Fibroblast of peridontal ligament (primary cell): Measurements from ENCODE around the gene ITGA3.

Experiments used
- DNase-seq: peaks from one replicate; pipeline ENCODE4 v3.0.0-alpha.2; 2010; ENCODE audit errors: extremely low read depth

The ITGA3 gene

DNA sequence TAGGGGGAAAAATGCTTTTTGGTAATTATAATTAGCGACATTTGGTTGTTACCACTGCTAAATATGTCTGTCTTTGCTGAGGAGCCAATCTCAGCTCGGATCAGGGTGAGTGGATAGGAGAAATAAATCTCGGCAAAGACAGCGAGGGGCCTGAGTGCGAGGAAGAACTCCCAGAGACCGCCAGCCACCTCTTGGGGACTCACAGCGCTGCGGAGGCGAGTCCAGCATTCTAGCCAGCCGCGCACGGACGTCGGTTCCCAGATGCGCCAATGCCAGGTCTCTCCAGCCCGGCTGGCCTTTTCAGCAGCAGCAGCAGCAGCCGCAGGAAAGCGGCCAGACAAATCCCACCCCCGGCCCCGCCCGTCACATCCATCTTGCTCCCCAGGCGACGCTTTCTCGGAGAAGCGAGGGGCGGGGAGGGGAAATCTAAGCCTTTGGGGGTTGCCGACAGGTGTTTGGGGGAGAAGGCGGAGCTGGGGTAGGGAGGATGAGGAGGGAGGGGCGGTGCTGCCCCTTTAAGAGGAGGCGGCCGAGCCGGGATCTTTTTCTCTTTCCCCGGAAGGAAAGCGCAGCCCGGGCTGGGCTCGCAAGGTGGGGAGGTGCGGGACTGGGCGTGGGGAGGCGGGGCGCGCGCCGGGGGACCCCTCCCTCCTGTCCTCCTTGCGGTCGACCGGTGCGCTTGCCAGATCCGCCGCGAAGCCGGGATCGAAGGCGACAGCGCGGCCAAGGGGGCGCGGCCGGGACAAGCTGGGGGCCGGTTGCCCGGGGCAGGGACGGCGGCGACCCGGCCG lies at the start of gene ITGA3:
TSS of gene ITGA3 (plus strand) at position 685 of the 791 bp plus-strand sequence. CDS start 330 bp downstream, outside the sequence.
- DNase-seq: peak; percentile 69

GRCh38 chr17:50009282-50009681 lies 46.6 kb upstream of the ITGA3 start:
- no peak for DNase-seq

DNA sequence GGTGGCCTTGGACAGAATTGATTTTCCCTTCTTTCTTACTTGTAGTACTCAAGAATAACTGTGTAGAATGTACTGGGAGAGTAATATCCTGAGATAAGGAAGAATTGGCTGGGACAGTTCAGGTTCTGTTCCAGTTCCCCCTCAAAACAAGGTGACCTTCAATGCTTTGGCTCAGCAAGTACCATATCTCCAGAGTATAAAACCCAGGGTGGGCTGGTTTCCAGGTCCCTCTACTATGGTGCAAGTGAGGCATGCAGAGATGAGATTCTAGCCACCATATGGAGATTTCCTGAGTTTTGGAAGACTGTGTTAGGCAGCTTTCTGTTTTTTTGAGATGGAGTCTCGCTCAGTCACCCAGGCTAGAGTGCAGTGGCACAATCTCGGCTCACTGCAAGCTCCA lies 42.8 kb upstream of the ITGA3 start:
- DNase-seq: no peak

GRCh38 chr17:50014471-50015088 lies 41.3 kb upstream of the ITGA3 start:
- DNase-seq: no peak

DNA sequence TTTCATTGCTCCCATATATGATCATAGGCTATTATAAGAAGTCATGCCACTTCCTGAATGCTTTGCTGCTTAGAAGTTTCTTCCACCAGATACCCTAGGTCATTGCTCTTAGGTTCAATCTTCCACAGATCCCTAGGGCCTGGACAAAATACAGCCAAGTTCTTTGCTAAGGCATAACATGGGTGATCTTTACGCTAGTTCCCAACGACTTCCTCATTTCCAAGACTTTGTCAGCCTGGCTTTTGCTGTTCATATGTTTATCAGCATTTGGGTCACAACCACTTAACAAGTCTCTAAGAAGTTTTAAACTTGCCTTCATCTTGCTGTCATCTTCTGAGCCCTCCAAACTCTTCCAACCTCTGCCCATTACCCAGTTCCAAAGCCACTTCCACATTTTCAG lies 40.8 kb upstream of the ITGA3 start:
- no peak for DNase-seq

DNA sequence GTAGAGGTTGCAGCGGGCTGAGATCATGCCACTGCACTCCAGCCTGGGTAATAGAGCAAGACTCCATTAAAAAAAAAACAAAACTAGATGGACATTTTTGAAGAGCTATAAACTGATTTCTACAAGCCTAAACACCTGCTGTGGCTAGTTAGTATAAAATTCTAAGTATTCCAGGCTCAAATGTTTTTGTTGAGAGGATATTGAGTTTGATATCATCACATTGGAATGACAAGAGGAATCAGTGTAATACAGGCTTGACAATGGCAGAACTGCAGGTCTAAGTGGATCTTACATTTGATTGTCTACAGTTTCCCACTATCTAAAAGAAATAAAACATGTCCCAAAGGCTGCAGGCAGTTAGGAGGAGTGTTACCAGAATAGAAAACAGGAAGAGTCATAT lies 37.0 kb upstream of the ITGA3 start:
- DNase-seq: no peak

- DNase-seq: no peak
These were observed 34.9 kb upstream of the ITGA3 start for GRCh38 chr17:50020841-50021599.

- no peak for DNase-seq
These were observed 34.1 kb upstream of the ITGA3 start for GRCh38 chr17:50021681-50022370.

DNA sequence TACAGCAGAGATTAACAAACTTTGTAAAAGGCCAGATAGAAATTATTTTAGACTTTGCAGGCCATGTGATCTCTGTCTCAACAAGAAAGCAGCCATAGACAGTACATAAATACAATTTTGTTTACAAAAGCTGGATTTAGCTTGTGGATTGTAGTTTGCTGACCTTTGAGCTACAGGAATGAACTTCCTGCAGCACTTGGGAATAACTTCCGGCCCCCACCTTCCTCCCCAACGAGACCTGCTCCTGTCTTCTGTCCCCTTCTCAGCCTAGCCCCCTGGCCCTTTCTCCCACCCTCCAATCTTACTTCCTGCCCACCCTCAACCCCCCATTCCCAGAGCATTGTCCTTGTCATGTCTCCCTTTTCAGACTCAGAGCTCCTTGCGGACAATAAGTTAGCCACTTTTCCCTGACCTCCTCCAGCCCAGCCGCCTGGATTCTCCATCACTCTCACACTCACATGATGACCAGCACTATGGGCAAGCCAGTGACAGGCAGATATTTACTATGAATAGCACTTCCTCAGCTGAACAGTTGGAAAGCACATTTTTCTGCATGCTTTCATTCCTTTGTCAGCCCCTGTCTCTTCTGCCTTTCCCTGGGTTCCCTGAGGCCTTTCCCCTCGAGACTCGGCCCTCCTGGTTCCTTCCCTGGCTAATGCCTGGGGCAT lies 33.3 kb upstream of the ITGA3 start:
- DNase-seq: no peak

DNA sequence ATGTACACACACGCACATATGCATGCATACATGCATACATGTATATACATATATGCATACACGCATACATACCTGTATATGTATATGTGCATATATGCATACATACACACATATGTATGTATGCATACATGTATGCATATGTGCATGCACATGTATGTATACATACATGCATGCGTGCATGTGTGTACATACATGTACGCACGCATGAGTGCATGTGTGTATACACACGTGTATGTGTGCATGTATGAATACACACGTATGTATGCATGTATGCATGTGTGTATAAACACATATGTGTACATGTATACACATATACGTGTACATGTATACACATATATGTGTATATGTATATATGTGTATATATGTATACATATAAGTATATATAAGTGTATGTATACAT lies 32.4 kb upstream of the ITGA3 start:
- DNase-seq: no peak

- no peak for DNase-seq
These were observed 31.1 kb upstream of the ITGA3 start for GRCh38 chr17:50024808-50025207.

DNA sequence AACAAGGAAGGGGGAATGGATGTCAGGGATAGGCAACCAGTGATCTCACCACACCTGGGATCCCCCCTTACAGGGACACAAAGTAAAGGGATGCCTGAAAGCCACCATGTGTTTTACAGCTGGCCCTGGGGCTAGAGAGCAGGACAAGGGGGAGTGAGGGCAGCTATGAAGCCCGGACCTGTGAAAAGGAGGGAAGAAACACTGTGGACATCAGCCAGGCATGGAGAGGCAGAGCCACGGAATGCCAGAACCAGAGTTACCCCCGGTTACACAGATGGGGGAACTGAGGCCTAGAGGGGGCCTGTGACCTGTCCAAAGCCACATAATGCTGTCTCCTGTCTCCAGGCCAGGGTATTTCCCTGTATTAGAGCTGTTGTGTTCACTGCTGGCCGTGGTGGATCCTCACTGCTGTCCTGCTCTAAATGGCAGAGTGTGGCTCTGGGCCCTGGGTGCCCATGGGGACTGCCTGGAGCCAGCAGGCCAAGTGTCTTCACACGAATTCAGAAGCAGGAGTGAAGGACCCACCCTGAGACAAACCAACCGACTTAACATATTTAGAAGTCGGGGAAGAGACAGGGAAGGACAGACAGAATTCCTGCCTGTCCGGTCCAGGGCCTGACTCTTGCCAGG lies 29.7 kb upstream of the ITGA3 start:
- no peak for DNase-seq

- peak; percentile 84 for DNase-seq
These were observed 29.1 kb upstream of the ITGA3 start for GRCh38 chr17:50026837-50027171.

- DNase-seq: peak; percentile 79
These were observed 28.6 kb upstream of the ITGA3 start for GRCh38 chr17:50027172-50027880.

GRCh38 chr17:50027881-50028735 lies 27.8 kb upstream of the ITGA3 start:
- DNase-seq: peak; percentile 45

DNA sequence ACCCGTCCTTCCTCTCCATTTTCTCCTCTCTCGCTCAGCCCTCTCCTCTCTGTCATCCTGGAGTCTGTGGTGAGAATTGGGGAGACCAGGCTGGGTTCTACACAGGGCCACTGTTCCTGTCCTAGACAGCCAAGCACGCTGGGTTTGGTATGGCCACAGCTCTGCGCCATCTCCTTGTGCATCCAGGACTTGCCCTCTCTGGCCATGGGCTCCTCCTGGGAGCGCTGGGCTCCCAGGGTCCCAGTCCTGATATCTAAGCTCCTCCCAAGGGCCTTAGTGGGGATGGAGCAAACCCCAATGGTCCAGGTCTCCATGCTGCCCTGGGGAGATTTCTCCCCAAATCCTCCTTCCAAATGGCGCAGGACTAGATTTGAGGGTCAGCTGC lies 27.2 kb upstream of the ITGA3 start:
- no peak for DNase-seq

- DNase-seq: no peak
These were observed 26.7 kb upstream of the ITGA3 start for GRCh38 chr17:50029185-50029584.

- peak; percentile 80 for DNase-seq
These were observed 22.6 kb upstream of the ITGA3 start for GRCh38 chr17:50033316-50033715.

DNA sequence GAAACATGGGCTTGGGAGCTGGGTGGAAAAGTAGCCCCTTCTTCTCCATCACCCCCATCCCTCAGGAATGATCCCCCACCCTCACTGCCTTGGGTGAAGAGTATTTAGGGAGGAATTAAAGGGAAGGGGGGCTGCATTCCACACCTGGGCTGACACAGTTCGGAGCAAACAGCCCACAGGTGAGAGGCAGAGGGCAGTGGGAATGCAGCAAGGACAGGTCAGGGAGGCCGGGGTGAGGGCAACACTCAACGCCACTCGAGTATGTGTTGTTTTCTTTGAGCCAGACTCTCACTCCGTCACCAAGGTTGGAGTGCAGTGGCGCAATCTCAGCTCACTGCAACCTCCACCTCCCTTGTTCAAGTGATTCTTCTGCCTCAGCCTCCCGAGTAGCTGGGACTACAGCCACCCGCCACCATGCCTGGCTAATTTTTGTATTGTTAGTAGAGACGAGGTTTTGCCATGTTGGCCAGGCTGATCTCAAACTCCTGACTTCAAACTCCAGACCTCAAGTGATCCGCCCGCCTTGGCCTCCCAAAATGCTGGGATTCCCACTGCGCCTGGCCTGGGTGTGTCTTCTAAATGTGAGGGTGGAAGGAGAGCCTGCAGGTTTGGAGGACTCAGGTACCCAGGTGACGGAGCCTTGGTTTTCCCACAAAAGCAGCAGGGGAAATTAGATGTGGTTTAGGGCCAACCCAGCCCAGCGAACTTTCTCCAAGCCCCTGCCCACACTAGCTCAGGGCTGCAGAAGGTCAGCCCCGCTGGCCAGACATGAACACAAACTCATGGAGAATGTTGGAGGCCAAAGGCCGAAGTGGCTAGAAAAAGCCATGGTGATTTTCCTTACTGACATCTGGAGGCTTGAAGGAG lies 21.2 kb upstream of the ITGA3 start:
- no peak for DNase-seq
